HepG2 (cell line): Measurements from ENCODE around the gene ZBTB46. TPM values are rescaled to one million over a fixed set of nuclear protein-coding genes. Genes with fewer than 3 reads are reported as not detected.

Source experiments
- ATRX ChIP-seq: sonication (generic); formaldehyde crosslinking; IDR thresholded peaks from 2 replicates; pipeline ENCODE4 v1.4.0; 2020; ENCODE audit warnings: missing genetic modification reagents, borderline replicate concordance
- BRCA1 ChIP-seq: sonication (generic); formaldehyde crosslinking; IDR thresholded peaks from 2 replicates; pipeline ENCODE4 v1.4.0; 2020; ENCODE audit warnings: missing genetic modification reagents
- EEA1 ChIP-seq: sonication (generic); formaldehyde crosslinking; IDR thresholded peaks from 2 replicates; pipeline ENCODE4 v1.5.1; 2020; ENCODE audit warnings: mild to moderate bottlenecking, missing genetic modification reagents, borderline replicate concordance
- ELF4 ChIP-seq: sonication (generic); formaldehyde crosslinking; IDR thresholded peaks from 2 replicates; pipeline ENCODE4 v1.5.0; 2020; ENCODE audit warnings: missing genetic modification reagents, mild to moderate bottlenecking, moderate library complexity, borderline replicate concordance
- HNF4G ChIP-seq, 2 experiments: sonication (generic) in 1 of 2; formaldehyde crosslinking in 1 of 2; IDR thresholded peaks; 2 replicates each; pipeline versions ENCODE4 v1.4.0 to v1.6.1; 2011 to 2020; ENCODE audit warnings: borderline replicate concordance in 2 of 2, low read depth in 2 of 2, mild to moderate bottlenecking in 2 of 2, low read length in 1 of 2, missing genetic modification reagents in 1 of 2, moderate library complexity in 1 of 2
- MYC ChIP-seq: sonication (generic); formaldehyde crosslinking; IDR thresholded peaks from 2 replicates; pipeline ENCODE4 v1.9.0; 2021; ENCODE audit warnings: missing genetic modification reagents, borderline replicate concordance
- PRPF4 ChIP-seq: fragments of 200-400 bp; formaldehyde crosslinking; IDR thresholded peaks from 2 replicates; pipeline ENCODE4 v1.6.1; 2016; ENCODE audit warnings: low read length, low read depth; ENCODE audit not compliant: poor library complexity, severe bottlenecking
- WIZ ChIP-seq: sonication (generic); formaldehyde crosslinking; IDR thresholded peaks from 2 replicates; pipeline ENCODE4 v1.5.1; 2020; ENCODE audit warnings: mild to moderate bottlenecking, missing genetic modification reagents
- YEATS2 ChIP-seq: sonication (generic); formaldehyde crosslinking; IDR thresholded peaks from 2 replicates; pipeline ENCODE4 v1.4.0; 2020; ENCODE audit warnings: missing genetic modification reagents, borderline replicate concordance
- ZBTB42 ChIP-seq: sonication (generic); formaldehyde crosslinking; IDR thresholded peaks from 2 replicates; pipeline ENCODE4 v1.5.0; 2020; ENCODE audit warnings: mild to moderate bottlenecking, missing genetic modification reagents
- ZNF75D ChIP-seq: sonication (generic); formaldehyde crosslinking; IDR thresholded peaks from 2 replicates; pipeline ENCODE4 v1.8.1; 2023; ENCODE audit warnings: missing genetic modification reagents, mild to moderate bottlenecking, borderline replicate concordance
- ZNF816 ChIP-seq: sonication (generic); formaldehyde crosslinking; IDR thresholded peaks from 2 replicates; pipeline ENCODE4 v1.8.0; 2022; ENCODE audit warnings: missing genetic modification reagents, mild to moderate bottlenecking, borderline replicate concordance
- polyA plus RNA-seq, 8 experiments: library from polyadenylated mRNA; depleted of rRNA in 3 of 8; stranded (reverse) in 7 of 8; unstranded in 1 of 8; fragments of >200 nt; fragmentation: Illumina TruSeq in 4 of 8; extraction: Trizol in 4 of 8; gene quantifications; 2 replicates each; pipeline versions ENCODE4 v1.2.1 to v1.2.3, GENCODE V29; 2011 to 2016; ENCODE audit warnings: low read depth in 4 of 8, missing spikeins in 1 of 8, mixed read lengths in 1 of 8; ENCODE audit not compliant: insufficient read depth in 1 of 8
- total RNA-seq, 5 experiments: library from RNA; depleted of rRNA; stranded (reverse); fragments of >200 nt; fragmentation: Illumina TruSeq; extraction: Trizol; gene quantifications; 2 replicates each; pipeline ENCODE4 v1.2.3, GENCODE V29; 2016; ENCODE audit warnings: low read depth in 1 of 5
- TF ChIP-seq, protein P1 (sequence below): sonication (generic); formaldehyde crosslinking; IDR thresholded peaks from 2 replicates; pipeline ENCODE4 v1.4.0; 2020; ENCODE audit warnings: missing genetic modification reagents; ENCODE audit errors: not compliant biosample characterization
- TF ChIP-seq, protein P2 (sequence below): IDR thresholded peaks from 2 replicates; pipeline ENCODE4 v1.6.1; 2016
- TF ChIP-seq, protein P3 (sequence below): sonication (generic); formaldehyde crosslinking; IDR thresholded peaks from 2 replicates; pipeline ENCODE4 v1.5.0; 2020; ENCODE audit warnings: mild to moderate bottlenecking, missing genetic modification reagents
- TF ChIP-seq, protein P4 (sequence below): sonication (generic); formaldehyde crosslinking; IDR thresholded peaks from 2 replicates; pipeline ENCODE4 v1.4.0; 2020; ENCODE audit warnings: mild to moderate bottlenecking, missing genetic modification reagents
- TF ChIP-seq, protein P5 (sequence below): sonication (generic); formaldehyde crosslinking; conservative IDR thresholded peaks from 2 replicates; pipeline ENCODE4 v1.8.0; 2022; ENCODE audit warnings: missing genetic modification reagents

The ZBTB46 gene
- total and polyA plus RNA-seq, 2 of the 13 experiments (the other 11 are each of a cell fraction or from before 2014, with no cell fraction given): 1.6 to 13.5 TPM

DNA sequence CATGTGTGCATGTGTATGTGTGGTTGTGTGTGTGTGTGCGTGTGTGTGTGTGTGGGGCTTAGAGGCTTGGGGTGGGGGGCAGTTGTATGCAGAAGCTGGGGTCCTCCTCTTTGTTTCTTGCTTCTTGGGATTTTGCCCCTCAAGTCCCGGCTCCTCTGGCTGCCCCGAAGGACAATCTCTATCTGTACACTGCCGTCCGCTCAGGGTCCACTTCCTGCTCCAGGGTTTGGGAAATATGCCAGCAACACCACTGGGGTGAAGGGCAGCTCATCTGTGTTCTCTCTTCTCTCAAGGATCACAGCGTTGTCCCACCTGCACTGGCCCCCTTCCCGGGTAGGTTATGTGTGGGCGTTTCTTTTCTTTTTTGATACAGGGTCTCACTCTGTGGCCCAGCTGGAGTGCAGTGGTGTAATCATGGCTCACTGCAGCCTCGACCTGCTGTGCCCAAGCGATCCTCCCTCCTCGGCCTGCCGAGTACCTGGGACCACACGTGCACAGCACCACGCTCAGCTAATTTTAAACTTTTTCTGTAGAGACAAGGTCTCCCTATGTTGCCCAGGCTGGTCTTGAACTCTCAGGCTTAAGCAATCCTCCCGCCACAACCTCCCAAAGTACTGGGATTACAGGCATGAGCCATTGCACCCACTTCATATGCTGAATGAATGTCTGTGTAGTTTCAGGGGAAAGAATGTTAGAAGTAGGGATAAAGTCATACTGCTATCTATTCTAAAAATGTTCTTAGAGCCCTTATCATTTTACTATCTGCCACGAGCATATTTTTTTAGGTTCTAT, 65.8 kb downstream of the ZBTB46 start (continued):
- TF ChIP-seq, protein P1, sequence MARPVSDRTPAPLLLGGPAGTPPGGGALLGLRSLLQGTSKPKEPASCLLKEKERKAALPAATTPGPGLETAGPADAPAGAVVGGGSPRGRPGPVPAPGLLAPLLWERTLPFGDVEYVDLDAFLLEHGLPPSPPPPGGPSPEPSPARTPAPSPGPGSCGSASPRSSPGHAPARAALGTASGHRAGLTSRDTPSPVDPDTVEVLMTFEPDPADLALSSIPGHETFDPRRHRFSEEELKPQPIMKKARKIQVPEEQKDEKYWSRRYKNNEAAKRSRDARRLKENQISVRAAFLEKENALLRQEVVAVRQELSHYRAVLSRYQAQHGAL (CRISPR knock-in tag): no peak
- peak; percentile 65; the same call in 1 of the 2 replicates for TF ChIP-seq ZBTB42 (CRISPR knock-in tag)
- TF ChIP-seq ZNF75D (CRISPR knock-in tag): no peak
- TF ChIP-seq YEATS2 (CRISPR knock-in tag): no peak
- TF ChIP-seq WIZ: no peak
- TF ChIP-seq, protein P2, sequence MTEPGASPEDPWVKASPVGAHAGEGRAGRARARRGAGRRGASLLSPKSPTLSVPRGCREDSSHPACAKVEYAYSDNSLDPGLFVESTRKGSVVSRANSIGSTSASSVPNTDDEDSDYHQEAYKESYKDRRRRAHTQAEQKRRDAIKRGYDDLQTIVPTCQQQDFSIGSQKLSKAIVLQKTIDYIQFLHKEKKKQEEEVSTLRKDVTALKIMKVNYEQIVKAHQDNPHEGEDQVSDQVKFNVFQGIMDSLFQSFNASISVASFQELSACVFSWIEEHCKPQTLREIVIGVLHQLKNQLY (CRISPR knock-in tag): no peak
- peak; percentile 72; the same call in 1 of the 2 replicates for TF ChIP-seq ELF4
- peak; percentile 43; the same call in 1 of the 2 replicates for TF ChIP-seq HNF4G (IDR thresholded peaks at IDR 0.05; ENCODE audit: borderline replicate concordance, low read depth, low read length)
- TF ChIP-seq HNF4G (CRISPR knock-in tag; IDR thresholded peaks at IDR 0.05; ENCODE audit: borderline replicate concordance, low read depth): peak; percentile 35; the same call in 1 of the 2 replicates
- TF ChIP-seq MYC (CRISPR knock-in tag): no peak
- TF ChIP-seq PRPF4: no peak
- peak; percentile 45; the same call in 1 of the 2 replicates for TF ChIP-seq BRCA1
- TF ChIP-seq, protein P3, sequence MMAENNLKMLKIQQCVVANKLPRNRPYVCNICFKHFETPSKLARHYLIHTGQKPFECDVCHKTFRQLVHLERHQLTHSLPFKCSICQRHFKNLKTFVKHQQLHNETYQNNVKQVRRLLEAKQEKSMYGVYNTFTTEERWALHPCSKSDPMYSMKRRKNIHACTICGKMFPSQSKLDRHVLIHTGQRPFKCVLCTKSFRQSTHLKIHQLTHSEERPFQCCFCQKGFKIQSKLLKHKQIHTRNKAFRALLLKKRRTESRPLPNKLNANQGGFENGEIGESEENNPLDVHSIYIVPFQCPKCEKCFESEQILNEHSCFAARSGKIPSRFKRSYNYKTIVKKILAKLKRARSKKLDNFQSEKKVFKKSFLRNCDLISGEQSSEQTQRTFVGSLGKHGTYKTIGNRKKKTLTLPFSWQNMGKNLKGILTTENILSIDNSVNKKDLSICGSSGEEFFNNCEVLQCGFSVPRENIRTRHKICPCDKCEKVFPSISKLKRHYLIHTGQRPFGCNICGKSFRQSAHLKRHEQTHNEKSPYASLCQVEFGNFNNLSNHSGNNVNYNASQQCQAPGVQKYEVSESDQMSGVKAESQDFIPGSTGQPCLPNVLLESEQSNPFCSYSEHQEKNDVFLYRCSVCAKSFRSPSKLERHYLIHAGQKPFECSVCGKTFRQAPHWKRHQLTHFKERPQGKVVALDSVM (CRISPR knock-in tag): no peak
- no peak for TF ChIP-seq ZNF816 (CRISPR knock-in tag)
- TF ChIP-seq, protein P4, sequence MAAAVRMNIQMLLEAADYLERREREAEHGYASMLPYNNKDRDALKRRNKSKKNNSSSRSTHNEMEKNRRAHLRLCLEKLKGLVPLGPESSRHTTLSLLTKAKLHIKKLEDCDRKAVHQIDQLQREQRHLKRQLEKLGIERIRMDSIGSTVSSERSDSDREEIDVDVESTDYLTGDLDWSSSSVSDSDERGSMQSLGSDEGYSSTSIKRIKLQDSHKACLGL (CRISPR knock-in tag): no peak
- TF ChIP-seq, protein P5, sequence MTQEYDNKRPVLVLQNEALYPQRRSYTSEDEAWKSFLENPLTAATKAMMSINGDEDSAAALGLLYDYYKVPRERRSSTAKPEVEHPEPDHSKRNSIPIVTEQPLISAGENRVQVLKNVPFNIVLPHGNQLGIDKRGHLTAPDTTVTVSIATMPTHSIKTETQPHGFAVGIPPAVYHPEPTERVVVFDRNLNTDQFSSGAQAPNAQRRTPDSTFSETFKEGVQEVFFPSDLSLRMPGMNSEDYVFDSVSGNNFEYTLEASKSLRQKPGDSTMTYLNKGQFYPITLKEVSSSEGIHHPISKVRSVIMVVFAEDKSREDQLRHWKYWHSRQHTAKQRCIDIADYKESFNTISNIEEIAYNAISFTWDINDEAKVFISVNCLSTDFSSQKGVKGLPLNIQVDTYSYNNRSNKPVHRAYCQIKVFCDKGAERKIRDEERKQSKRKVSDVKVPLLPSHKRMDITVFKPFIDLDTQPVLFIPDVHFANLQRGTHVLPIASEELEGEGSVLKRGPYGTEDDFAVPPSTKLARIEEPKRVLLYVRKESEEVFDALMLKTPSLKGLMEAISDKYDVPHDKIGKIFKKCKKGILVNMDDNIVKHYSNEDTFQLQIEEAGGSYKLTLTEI (CRISPR knock-in tag): no peak
- TF ChIP-seq EEA1: no peak
- TF ChIP-seq ATRX: no peak
